Skeletal muscle satellite cell (primary cell): ENCODE measurements around the gene FMN1.
A peak's percentile ranks its signal among the peaks of the same experiment; 100 is the strongest.

Source experiments
- H3K27me3 ChIP-seq: 2 replicates; pipeline ENCODE4 v1.7.0; 2013; ENCODE audit warnings: low read length; ENCODE audit not compliant: control insufficient read depth, insufficient read depth
- H3K36me3 ChIP-seq: 2 replicates; pipeline ENCODE4 v1.7.0; 2013; ENCODE audit warnings: mild to moderate bottlenecking, control low read depth, low read length; ENCODE audit not compliant: insufficient read depth
- H3K4me1 ChIP-seq: 2 replicates; pipeline ENCODE4 v1.7.0; 2013; ENCODE audit warnings: low read length; ENCODE audit not compliant: control insufficient read depth, insufficient read depth
- H3K4me2 ChIP-seq: 2 replicates; pipeline ENCODE4 v1.7.0; 2013; ENCODE audit warnings: mild to moderate bottlenecking, low read length
- H3K4me3 ChIP-seq: 2 replicates; pipeline ENCODE4 v1.7.0; 2013; ENCODE audit warnings: low read length
- H3K9ac ChIP-seq: 2 replicates; pipeline ENCODE4 v1.7.0; 2013; ENCODE audit warnings: mild to moderate bottlenecking, low read depth, low read length, moderate library complexity
- H3K9me3 ChIP-seq: replicated peaks from 2 replicates; pipeline ENCODE4 v1.7.0; 2013; ENCODE audit warnings: mild to moderate bottlenecking, control low read depth, low read length

The FMN1 gene

GRCh38 chr15:32840507-32841245, 353.8 kb downstream of the FMN1 start:
- Histone ChIP-seq H3K36me3 (no peaks in the 10 kb centered on the region), H3K4me1 (peaks cover 56% of the 10 kb centered on the region), H3K27me3 (no peaks in the 10 kb centered on the region), H3K9me3 (no peaks in the 10 kb centered on the region), H3K4me3 (peak overlapping the region; percentile 65), H3K9ac (peak overlapping the region; percentile 85), H3K4me2 (peak overlapping the region; percentile 80)

GRCh38 chr15:32838820-32839219, 355.7 kb downstream of the FMN1 start:
- H3K27me3 ChIP-seq = no peaks in the 10 kb centered on the region
- peaks cover 58% of the 10 kb centered on the region for H3K4me1 ChIP-seq
- H3K4me2 ChIP-seq = peak overlapping the region; percentile 80
- H3K4me3 ChIP-seq = peak overlapping the region; percentile 65
- no peaks in the 10 kb centered on the region for H3K9me3 ChIP-seq
- peak overlapping the region; percentile 85 for H3K9ac ChIP-seq
- H3K36me3 ChIP-seq = no peaks in the 10 kb centered on the region

DNA sequence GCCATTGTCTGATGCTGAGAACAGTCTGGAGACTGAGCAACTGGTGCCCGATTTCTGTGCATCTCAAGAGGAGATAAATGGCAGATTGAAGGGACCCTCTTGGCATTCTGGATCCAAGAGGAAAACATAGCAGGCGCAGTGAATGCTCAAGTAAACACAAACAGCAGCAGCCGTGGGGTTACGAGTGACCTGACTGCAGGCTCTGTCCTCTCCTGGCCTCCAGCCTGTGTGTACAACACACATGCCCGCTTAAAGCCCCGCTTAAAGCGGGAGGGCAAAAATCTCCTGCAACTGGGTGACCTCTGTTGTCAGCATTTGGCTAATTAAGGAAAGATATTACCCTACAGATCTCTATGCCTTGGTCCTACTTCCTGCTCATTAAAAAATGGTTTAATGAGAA, 356.2 kb downstream of the FMN1 start:
- Histone ChIP-seq H3K4me3 (peak overlapping the region; percentile 22), H3K4me1 (peaks cover 58% of the 10 kb centered on the region), H3K9me3 (no peaks in the 10 kb centered on the region), H3K27me3 (no peaks in the 10 kb centered on the region), H3K36me3 (no peaks in the 10 kb centered on the region), H3K4me2 (peak overlapping the region; percentile 80), H3K9ac (peak overlapping the region; percentile 67)

- peaks cover 58% of the 10 kb centered on the region for H3K4me1 ChIP-seq
- H3K27me3 ChIP-seq = no peaks in the 10 kb centered on the region
- H3K4me2 ChIP-seq = peak overlapping the region; percentile 80
- peak overlapping the region; percentile 22 for H3K4me3 ChIP-seq
- peak overlapping the region; percentile 67 for H3K9ac ChIP-seq
- no peaks in the 10 kb centered on the region for H3K9me3 ChIP-seq
- H3K36me3 ChIP-seq = no peaks in the 10 kb centered on the region
Observed at GRCh38 chr15:32837935-32838334, 356.6 kb downstream of the FMN1 start.

- no peaks in the 10 kb centered on the region for H3K27me3 ChIP-seq
- peaks cover 63% of the 10 kb centered on the region for H3K4me1 ChIP-seq
Observed at GRCh38 chr15:32834156-32834555, 360.4 kb downstream of the FMN1 start.

DNA sequence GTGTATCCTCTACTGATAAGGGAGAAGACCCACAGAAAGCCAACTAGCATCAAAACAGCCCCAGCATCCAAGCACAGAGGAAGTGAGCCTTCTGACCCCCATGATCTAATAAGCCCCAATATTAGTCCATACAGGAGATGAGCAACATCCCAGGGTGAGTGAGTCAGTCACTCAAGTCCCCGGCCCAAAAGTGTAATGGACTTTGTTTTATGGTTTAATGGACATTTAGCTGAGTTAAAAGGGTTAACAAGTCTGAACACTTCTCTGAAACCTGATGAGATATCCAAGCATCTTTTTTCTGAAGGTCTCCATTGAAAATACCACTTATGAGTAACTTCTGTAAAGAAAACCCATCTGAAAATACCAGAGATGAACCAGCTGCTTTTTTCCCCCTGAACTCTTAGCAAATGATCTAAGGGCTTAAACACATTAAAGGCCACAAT, 361.1 kb downstream of the FMN1 start:
- Histone ChIP-seq H3K4me1 (peaks cover 62% of the 10 kb centered on the region), H3K36me3 (no peaks in the 10 kb centered on the region), H3K9me3 (no peaks in the 10 kb centered on the region), H3K4me2 (no peak overlapping the region), H3K9ac (peak overlapping the region; percentile 24), H3K27me3 (no peaks in the 10 kb centered on the region), H3K4me3 (no peak overlapping the region)

More at GRCh38 chr15:32834156-32834555, 360.4 kb downstream of the FMN1 start:
- Histone ChIP-seq H3K4me3 (no peak overlapping the region), H3K36me3 (no peaks in the 10 kb centered on the region), H3K4me2 (no peak overlapping the region), H3K9me3 (no peaks in the 10 kb centered on the region), H3K9ac (peak overlapping the region; percentile 24)

GRCh38 chr15:32831485-32831884, 363.0 kb downstream of the FMN1 start:
- Histone ChIP-seq H3K36me3 (no peaks in the 10 kb centered on the region), H3K27me3 (no peaks in the 10 kb centered on the region), H3K4me2 (no peak overlapping the region), H3K9me3 (no peaks in the 10 kb centered on the region), H3K9ac (no peak overlapping the region), H3K4me1 (peaks cover 67% of the 10 kb centered on the region), H3K4me3 (no peak overlapping the region)

GRCh38 chr15:32830241-32830640, 364.3 kb downstream of the FMN1 start:
- no peak overlapping the region for H3K4me3 ChIP-seq
- peaks cover 79% of the 10 kb centered on the region for H3K4me1 ChIP-seq
- no peak overlapping the region for H3K4me2 ChIP-seq
- H3K36me3 ChIP-seq = no peaks in the 10 kb centered on the region
- no peaks in the 10 kb centered on the region for H3K27me3 ChIP-seq
- no peaks in the 10 kb centered on the region for H3K9me3 ChIP-seq
- no peak overlapping the region for H3K9ac ChIP-seq

DNA sequence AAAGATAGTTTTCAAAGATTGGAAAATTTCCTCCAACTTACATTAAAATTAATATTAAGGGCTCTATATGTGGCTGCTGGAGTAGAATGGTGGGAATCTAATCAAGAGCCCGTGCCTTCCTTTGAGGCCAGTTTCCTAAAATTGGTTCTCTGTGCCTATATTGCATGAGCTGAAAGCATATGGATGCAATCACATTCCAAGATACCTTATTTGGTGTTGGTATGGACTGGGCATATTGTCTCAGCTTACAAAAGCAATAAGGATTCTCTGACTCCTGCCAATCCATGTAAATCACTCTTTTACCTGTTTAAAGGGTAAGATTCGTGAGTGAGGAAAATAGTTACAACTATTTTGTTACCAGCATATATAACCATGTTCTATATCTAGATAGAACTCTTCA, 365.1 kb downstream of the FMN1 start:
- no peaks in the 10 kb centered on the region for H3K9me3 ChIP-seq
- H3K4me1 ChIP-seq = peaks cover 86% of the 10 kb centered on the region
- H3K9ac ChIP-seq = peak overlapping the region; percentile 74
- peak overlapping the region; percentile 40 for H3K4me3 ChIP-seq
- no peaks in the 10 kb centered on the region for H3K36me3 ChIP-seq
- H3K27me3 ChIP-seq = no peaks in the 10 kb centered on the region
- H3K4me2 ChIP-seq = peak overlapping the region; percentile 70

- H3K36me3 ChIP-seq = no peaks in the 10 kb centered on the region
- H3K4me1 ChIP-seq = peaks cover 86% of the 10 kb centered on the region
- no peaks in the 10 kb centered on the region for H3K27me3 ChIP-seq
- H3K4me3 ChIP-seq = peak overlapping the region; percentile 40
- peak overlapping the region; percentile 70 for H3K4me2 ChIP-seq
- peak overlapping the region; percentile 74 for H3K9ac ChIP-seq
- H3K9me3 ChIP-seq = no peaks in the 10 kb centered on the region
Observed at GRCh38 chr15:32828507-32829186, 365.9 kb downstream of the FMN1 start.

DNA sequence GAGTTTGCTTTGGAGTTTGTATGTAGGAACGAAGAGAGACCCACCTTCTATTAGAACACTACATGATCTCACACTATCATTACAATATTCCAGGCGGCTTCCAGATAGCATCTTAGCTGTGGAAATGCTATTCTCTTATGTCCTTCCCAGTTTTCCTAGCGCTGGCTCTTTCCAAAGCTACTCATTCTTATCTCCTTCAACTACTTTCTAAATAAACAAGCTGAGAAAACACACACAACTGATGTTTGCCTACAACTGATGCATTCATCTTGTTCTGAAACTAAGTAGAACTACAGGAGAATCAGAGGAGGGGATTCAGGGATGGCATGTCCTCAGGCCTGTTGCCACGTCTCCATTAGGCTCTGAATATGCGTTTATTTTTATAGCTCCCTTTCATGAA, 367.8 kb downstream of the FMN1 start:
- Histone ChIP-seq H3K36me3 (no peaks in the 10 kb centered on the region), H3K4me1 (peaks cover 73% of the 10 kb centered on the region), H3K27me3 (no peaks in the 10 kb centered on the region), H3K9ac (no peak overlapping the region), H3K4me2 (no peak overlapping the region), H3K4me3 (no peak overlapping the region), H3K9me3 (no peaks in the 10 kb centered on the region)
